ENCODE data around the gene HDAC4.

- TF ChIP-seq CTCF (IDR thresholded peaks at IDR 0.05) (no peak), EP300 (IDR thresholded peaks at IDR 0.05) (no peak)
Observed at GRCh38 chr2:239293775-239294430, 106.9 kb downstream of the HDAC4 start.

Measured in stomach (tissue), 4 donors.